HT1080 (cell line): ENCODE results near the gene LRRC53. TPM values are rescaled to one million over a fixed set of nuclear protein-coding genes. Genes with fewer than 3 reads are reported as not detected.

ENCODE experiments used
- DNase-seq: peaks from one replicate; pipeline ENCODE4 v3.0.0-alpha.2; 2015; ENCODE audit warnings: low read depth
- total RNA-seq: library from RNA; depleted of rRNA; stranded (reverse); fragments of >200 nt; shearing (Covaris generic); gene quantifications from 2 replicates; pipeline ENCODE4 v1.2.3, GENCODE V29; 2014

LRRC53 gene
- total RNA-seq, 1 experiment from 2014 or later, result not detected

- peak; percentile 57 for DNase-seq
These were observed 8.1 kb downstream of the LRRC53 start for GRCh38 chr1:74504125-74504932.

GRCh38 chr1:74502858-74503257, 9.6 kb downstream of the LRRC53 start:
- DNase-seq, result no peak

GRCh38 chr1:74502432-74502831, 10.0 kb downstream of the LRRC53 start:
- DNase-seq, result peak; percentile 48

GRCh38 chr1:74498901-74499300, 13.5 kb downstream of the LRRC53 start:
- DNase-seq, result no peak

- DNase-seq, result no peak
These were observed 15.7 kb downstream of the LRRC53 start for GRCh38 chr1:74496669-74497068.

- peak; percentile 34 for DNase-seq
These were observed 26.4 kb downstream of the LRRC53 start for GRCh38 chr1:74486036-74486435.

GRCh38 chr1:74485622-74486021, 26.8 kb downstream of the LRRC53 start:
- DNase-seq, result peak; percentile 66

GRCh38 chr1:74481607-74482006, 30.8 kb downstream of the LRRC53 start:
- no peak for DNase-seq

GRCh38 chr1:74480068-74480467, 32.3 kb downstream of the LRRC53 start:
- DNase-seq, result no peak

- DNase-seq, result no peak
These were observed 33.4 kb downstream of the LRRC53 start for GRCh38 chr1:74478979-74479378.

GRCh38 chr1:74474585-74474984, 37.8 kb downstream of the LRRC53 start:
- peak; percentile 6 for DNase-seq

GRCh38 chr1:74471470-74471869, 40.9 kb downstream of the LRRC53 start:
- no peak for DNase-seq

- no peak for DNase-seq
These were observed 41.5 kb downstream of the LRRC53 start for GRCh38 chr1:74470936-74471335.

- DNase-seq, result no peak
These were observed 42.2 kb downstream of the LRRC53 start for GRCh38 chr1:74470251-74470650.

- DNase-seq, result peak; percentile 49
These were observed 43.3 kb downstream of the LRRC53 start for GRCh38 chr1:74468982-74469603.

- DNase-seq, result peak; percentile 23
These were observed 44.5 kb downstream of the LRRC53 start for GRCh38 chr1:74467786-74468377.

GRCh38 chr1:74465193-74465681, 47.2 kb downstream of the LRRC53 start:
- no peak for DNase-seq

- DNase-seq, result no peak
These were observed 48.4 kb downstream of the LRRC53 start for GRCh38 chr1:74464037-74464436.

GRCh38 chr1:74463333-74463988, 49.0 kb downstream of the LRRC53 start:
- DNase-seq, result peak; percentile 79

GRCh38 chr1:74457253-74457652, 55.2 kb downstream of the LRRC53 start:
- DNase-seq, result no peak

GRCh38 chr1:74455390-74455789, 57.0 kb downstream of the LRRC53 start:
- no peak for DNase-seq

GRCh38 chr1:74453277-74453676, 59.1 kb downstream of the LRRC53 start:
- no peak for DNase-seq
